ENCODE results near the gene YOD1.

GRCh38 chr1:207025146-207025880 is 25.7 kb downstream of the YOD1 start:
- no peak for TF ChIP-seq EZH2 (IDR thresholded peaks at IDR 0.05; ENCODE audit: borderline replicate concordance, insufficient read depth, low read length, poor library complexity, severe bottlenecking)
- TF ChIP-seq, protein P1, sequence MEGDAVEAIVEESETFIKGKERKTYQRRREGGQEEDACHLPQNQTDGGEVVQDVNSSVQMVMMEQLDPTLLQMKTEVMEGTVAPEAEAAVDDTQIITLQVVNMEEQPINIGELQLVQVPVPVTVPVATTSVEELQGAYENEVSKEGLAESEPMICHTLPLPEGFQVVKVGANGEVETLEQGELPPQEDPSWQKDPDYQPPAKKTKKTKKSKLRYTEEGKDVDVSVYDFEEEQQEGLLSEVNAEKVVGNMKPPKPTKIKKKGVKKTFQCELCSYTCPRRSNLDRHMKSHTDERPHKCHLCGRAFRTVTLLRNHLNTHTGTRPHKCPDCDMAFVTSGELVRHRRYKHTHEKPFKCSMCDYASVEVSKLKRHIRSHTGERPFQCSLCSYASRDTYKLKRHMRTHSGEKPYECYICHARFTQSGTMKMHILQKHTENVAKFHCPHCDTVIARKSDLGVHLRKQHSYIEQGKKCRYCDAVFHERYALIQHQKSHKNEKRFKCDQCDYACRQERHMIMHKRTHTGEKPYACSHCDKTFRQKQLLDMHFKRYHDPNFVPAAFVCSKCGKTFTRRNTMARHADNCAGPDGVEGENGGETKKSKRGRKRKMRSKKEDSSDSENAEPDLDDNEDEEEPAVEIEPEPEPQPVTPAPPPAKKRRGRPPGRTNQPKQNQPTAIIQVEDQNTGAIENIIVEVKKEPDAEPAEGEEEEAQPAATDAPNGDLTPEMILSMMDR (IDR thresholded peaks at IDR 0.05; ENCODE audit: poor library complexity, severe bottlenecking): no peak
- no peak for TF ChIP-seq POLR2AphosphoS5 (IDR thresholded peaks at IDR 0.05)
- TF ChIP-seq EP300 (conservative IDR thresholded peaks at IDR 0.05; ENCODE audit: poor library complexity, severe bottlenecking): no peak
- TF ChIP-seq TAF1 (IDR thresholded peaks at IDR 0.05; ENCODE audit: low read depth): no peak
- TF ChIP-seq RAD21 (conservative IDR thresholded peaks at IDR 0.05): no peak

Data from neural cell (in vitro differentiated cells).